Stimulated activated naive B cell treated with anti-CD40 and anti-IgM and Interleukin-4, amounts not matched to agents 10 μg/mL and 1 μg/mL and 100 μg/mL, for 72 hours (primary cell): ENCODE measurements around the gene PAQR6.
A peak's percentile ranks its signal among the peaks of the same experiment; 100 is the strongest.

Experiments
- ATAC-seq, 2 donors: fragments of 150-1000 bp; cut with Tn5 transposase; replicated peaks; 2 replicates each; pipeline ENCODE4 v1.10.0; 2021; ENCODE audit warnings: moderate library complexity in 1 of 2
- DNase-seq: peaks from one replicate; pipeline ENCODE4 v3.0.0; 2021
- H3K27ac Mint-ChIP-seq: one replicate; pipeline ENCODE4 v1.8.0; 2022; ENCODE audit warnings: mild to moderate bottlenecking, mixed read lengths
- H3K27me3 Mint-ChIP-seq, 2 donors: one replicate each; pipeline ENCODE4 v1.8.0; 2022; ENCODE audit warnings: mixed read lengths in 2 of 2
- H3K36me3 Mint-ChIP-seq, 2 donors: one replicate each; pipeline ENCODE4 v1.8.0; 2022; ENCODE audit warnings: mixed read lengths in 2 of 2, mild to moderate bottlenecking in 1 of 2
- H3K4me1 Mint-ChIP-seq, 2 donors: one replicate each; pipeline ENCODE4 v1.8.0; 2022; ENCODE audit warnings: mixed read lengths in 2 of 2, mild to moderate bottlenecking in 1 of 2
- H3K4me3 Mint-ChIP-seq, 2 donors: one replicate each; pipeline ENCODE4 v1.8.0; 2022; ENCODE audit warnings: mild to moderate bottlenecking in 2 of 2, mixed read lengths in 2 of 2, moderate library complexity in 1 of 2
- H3K9me3 Mint-ChIP-seq, 2 donors: one replicate each; pipeline ENCODE4 v1.8.0; 2022; ENCODE audit warnings: mixed read lengths in 2 of 2, mild to moderate bottlenecking in 1 of 2

PAQR6 gene

GRCh38 chr1:156247460-156248322 lies at the start of gene PAQR6:
Gene PAQR6, minus strand, starts transcription at chr1:156248056. Its CDS starts 1,325 bp downstream, at chr1:156246731.
- Mint-ChIP-seq H3K4me3 (peak within 1 kb of the TSS in 1 of 2 donors; percentile 10), H3K36me3 (peaks cover 16 to 41% of the 10 kb centered on the region in 2 donors), H3K9me3 (no peaks in the 10 kb centered on the region), H3K27me3 (peaks cover 11 to 22% of the 10 kb centered on the region in 2 donors), H3K4me1 (peaks cover 20 to 29% of the 10 kb centered on the region in 2 donors), H3K27ac (peak within 1 kb of the TSS; percentile 31)
- no peak for DNase-seq
- ATAC-seq = no peak

- Mint-ChIP-seq H3K27me3 (no peaks in the 10 kb centered on the region), H3K9me3 (no peaks in the 10 kb centered on the region), H3K27ac (peak within 1 kb of the TSS; percentile 85), H3K36me3 (peaks cover 18 to 34% of the 10 kb centered on the region in 2 donors), H3K4me3 (peak within 1 kb of the TSS; percentile 87 to 94), H3K4me1 (peaks cover 12 to 34% of the 10 kb centered on the region in 2 donors)
- DNase-seq (peak; percentile 22), ATAC-seq (peak; percentile 79 to 81)
Observed at GRCh38 chr1:156295391-156295947, 47.6 kb upstream of the PAQR6 start, which contains the start of gene GLMP. Gene GLMP, minus strand, starts transcription at chr1:156295679. Its CDS starts 34 bp downstream, at chr1:156295645.

- peaks cover 16 to 36% of the 10 kb centered on the region in 2 donors for H3K36me3 Mint-ChIP-seq
- peak overlapping the region in 1 of 2 donors; percentile 5 for H3K4me3 Mint-ChIP-seq
- peaks cover 12 to 34% of the 10 kb centered on the region in 2 donors for H3K4me1 Mint-ChIP-seq
- DNase-seq (no peak), ATAC-seq (no peak)
- no peak overlapping the region for H3K27ac Mint-ChIP-seq
- no peaks in the 10 kb centered on the region for H3K27me3 Mint-ChIP-seq
- no peaks in the 10 kb centered on the region for H3K9me3 Mint-ChIP-seq
Observed at GRCh38 chr1:156293895-156294294, 46.0 kb upstream of the PAQR6 start.

DNA sequence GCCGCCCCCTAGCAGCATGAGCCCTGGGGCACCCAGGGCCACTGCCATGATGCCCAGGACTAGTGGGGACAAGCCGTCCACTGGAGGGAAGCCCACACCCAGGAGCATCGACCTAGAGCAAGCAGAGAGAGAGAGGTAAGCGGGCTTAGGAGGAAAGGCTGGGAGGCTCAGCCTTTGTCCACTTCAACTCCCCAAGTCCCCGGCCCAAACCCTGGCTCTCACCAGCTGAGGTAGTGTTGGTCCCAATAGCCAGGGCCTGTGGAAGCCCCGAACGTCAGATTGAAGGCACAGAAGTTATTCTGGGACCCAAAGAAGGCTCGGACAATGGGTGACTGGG lies 45.2 kb upstream of the PAQR6 start:
- no peak overlapping the region for H3K4me3 Mint-ChIP-seq
- peaks cover 20 to 37% of the 10 kb centered on the region in 2 donors for H3K36me3 Mint-ChIP-seq
- DNase-seq (no peak), ATAC-seq (no peak)
- no peaks in the 10 kb centered on the region for H3K27me3 Mint-ChIP-seq
- no peaks in the 10 kb centered on the region for H3K9me3 Mint-ChIP-seq
- H3K4me1 Mint-ChIP-seq = peaks cover 12 to 34% of the 10 kb centered on the region in 2 donors
- peak overlapping the region; percentile 88 for H3K27ac Mint-ChIP-seq

DNA sequence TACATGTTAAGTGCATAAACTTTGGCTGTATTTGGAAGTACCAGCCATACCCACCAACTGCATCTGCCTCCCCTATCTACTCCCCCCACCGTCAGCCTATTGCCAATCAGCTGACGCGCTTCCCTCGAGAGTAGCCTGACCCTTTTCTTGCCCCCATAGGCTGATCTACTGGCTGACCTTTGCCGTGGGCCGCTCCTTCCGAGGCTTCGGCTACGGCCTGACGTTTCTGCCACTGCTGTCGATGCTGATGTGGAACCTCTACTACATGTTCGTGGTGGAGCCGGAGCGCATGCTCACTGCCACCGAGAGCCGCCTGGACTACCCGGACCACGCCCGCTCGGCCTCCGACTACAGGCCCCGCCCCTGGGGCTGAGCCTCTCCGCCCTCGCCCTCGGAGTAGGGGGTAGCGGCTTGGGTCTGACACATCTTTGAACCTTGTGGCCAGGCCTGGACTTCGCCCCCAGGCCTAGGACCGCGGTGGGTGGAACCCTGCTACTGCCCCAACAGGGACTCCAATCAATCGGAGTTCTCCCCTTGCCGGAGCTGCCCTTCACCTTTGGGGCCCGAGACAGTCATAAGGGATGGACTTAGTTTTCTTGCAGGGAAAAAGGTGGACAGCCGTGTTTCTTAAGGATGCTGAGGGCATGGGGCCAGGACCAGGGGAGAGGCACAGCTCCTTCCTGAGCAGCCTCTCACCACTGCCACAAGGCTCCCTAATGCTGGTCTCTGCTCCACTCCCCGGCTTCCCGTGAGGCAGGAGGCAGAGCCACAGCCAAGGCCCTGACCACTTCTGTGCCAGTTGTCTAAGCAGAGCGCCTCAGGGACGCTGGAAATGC lies 43.6 kb upstream of the PAQR6 start:
- ATAC-seq (peak; percentile 80 to 82), DNase-seq (peak; percentile 39)
- H3K27ac Mint-ChIP-seq = peak overlapping the region; percentile 59
- H3K9me3 Mint-ChIP-seq = no peaks in the 10 kb centered on the region
- peaks cover 12 to 34% of the 10 kb centered on the region in 2 donors for H3K4me1 Mint-ChIP-seq
- peaks cover 21 to 38% of the 10 kb centered on the region in 2 donors for H3K36me3 Mint-ChIP-seq
- peak overlapping the region; percentile 72 for H3K4me3 Mint-ChIP-seq
- H3K27me3 Mint-ChIP-seq = no peaks in the 10 kb centered on the region

DNA sequence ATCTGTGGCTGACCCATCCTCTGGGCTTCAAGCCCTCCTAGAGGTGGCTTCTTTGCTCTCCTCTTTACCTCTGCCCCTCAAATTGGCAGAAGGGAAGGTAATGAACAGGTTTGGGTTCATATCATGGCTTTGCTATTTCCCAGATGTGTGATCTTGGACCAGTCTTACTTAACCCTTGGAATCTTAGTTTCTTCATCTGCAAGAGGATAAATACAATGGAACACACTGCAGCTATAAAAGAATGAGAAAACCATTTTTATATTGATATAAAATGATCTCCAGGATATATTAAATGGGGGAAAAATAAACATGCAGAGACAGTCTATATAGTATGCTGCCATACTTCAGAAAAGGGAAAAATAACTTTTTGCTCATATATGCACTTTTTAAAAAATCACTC lies 42.0 kb upstream of the PAQR6 start:
- DNase-seq (no peak), ATAC-seq (no peak)
- Mint-ChIP-seq H3K4me1 (peaks cover 7 to 22% of the 10 kb centered on the region in 2 donors), H3K36me3 (peaks cover 31 to 49% of the 10 kb centered on the region in 2 donors), H3K4me3 (no peak overlapping the region), H3K9me3 (no peaks in the 10 kb centered on the region), H3K27ac (no peak overlapping the region), H3K27me3 (no peaks in the 10 kb centered on the region)

DNA sequence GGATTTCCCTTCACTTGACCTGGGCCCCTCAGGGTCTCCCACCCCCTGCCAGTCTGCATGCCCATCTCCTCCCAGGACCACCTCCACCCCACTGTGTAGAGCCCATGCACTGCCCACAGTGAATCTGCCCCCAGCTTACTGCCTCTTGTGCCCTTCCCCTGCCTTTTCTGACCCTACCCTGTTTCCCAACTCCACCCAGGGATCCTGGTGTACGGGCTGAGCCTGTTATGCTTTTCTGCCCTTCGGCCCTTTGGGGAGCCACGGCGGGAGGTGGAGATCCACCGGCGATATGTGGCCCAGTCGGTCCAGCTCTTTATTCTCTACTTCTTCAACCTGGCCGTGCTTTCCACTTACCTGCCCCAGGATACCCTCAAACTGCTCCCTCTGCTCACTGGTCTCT lies 38.2 kb upstream of the PAQR6 start:
- peaks cover 17 to 40% of the 10 kb centered on the region in 2 donors for H3K36me3 Mint-ChIP-seq
- no peaks in the 10 kb centered on the region for H3K9me3 Mint-ChIP-seq
- H3K4me1 Mint-ChIP-seq = peaks cover 19 to 26% of the 10 kb centered on the region in 2 donors
- DNase-seq (no peak), ATAC-seq (no peak)
- H3K27ac Mint-ChIP-seq = no peak overlapping the region
- no peaks in the 10 kb centered on the region for H3K27me3 Mint-ChIP-seq
- H3K4me3 Mint-ChIP-seq = no peak overlapping the region

DNA sequence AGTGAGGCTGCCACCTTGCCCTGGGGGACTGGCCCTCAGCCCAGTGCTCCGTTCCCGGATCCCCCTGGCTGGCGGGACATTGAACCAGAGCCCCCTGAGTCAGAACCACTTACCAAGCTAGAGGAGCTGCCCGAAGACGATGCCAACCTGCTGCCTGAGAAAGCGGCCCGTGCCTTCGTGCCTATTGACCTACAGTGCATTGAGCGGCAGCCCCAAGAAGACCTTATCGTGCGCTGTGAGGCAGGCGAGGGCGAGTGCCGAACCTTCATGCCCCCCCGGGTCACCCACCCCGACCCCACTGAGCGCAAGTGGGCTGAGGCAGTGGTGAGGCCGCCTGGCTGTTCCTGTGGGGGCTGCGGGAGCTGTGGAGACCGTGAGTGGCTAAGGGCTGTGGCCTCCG lies 37.6 kb upstream of the PAQR6 start:
- no peak overlapping the region for H3K4me3 Mint-ChIP-seq
- H3K27ac Mint-ChIP-seq = no peak overlapping the region
- no peaks in the 10 kb centered on the region for H3K9me3 Mint-ChIP-seq
- H3K4me1 Mint-ChIP-seq = peaks cover 20 to 31% of the 10 kb centered on the region in 2 donors
- DNase-seq (no peak), ATAC-seq (no peak)
- peaks cover 17 to 41% of the 10 kb centered on the region in 2 donors for H3K36me3 Mint-ChIP-seq
- no peaks in the 10 kb centered on the region for H3K27me3 Mint-ChIP-seq

- H3K4me3 Mint-ChIP-seq = no peak overlapping the region
- H3K27ac Mint-ChIP-seq = no peak overlapping the region
- ATAC-seq (no peak), DNase-seq (no peak)
- H3K4me1 Mint-ChIP-seq = peaks cover 25 to 38% of the 10 kb centered on the region in 2 donors
- no peaks in the 10 kb centered on the region for H3K27me3 Mint-ChIP-seq
- peaks cover 16 to 41% of the 10 kb centered on the region in 2 donors for H3K36me3 Mint-ChIP-seq
- no peaks in the 10 kb centered on the region for H3K9me3 Mint-ChIP-seq
Observed at GRCh38 chr1:156284757-156285156, 36.9 kb upstream of the PAQR6 start.

DNA sequence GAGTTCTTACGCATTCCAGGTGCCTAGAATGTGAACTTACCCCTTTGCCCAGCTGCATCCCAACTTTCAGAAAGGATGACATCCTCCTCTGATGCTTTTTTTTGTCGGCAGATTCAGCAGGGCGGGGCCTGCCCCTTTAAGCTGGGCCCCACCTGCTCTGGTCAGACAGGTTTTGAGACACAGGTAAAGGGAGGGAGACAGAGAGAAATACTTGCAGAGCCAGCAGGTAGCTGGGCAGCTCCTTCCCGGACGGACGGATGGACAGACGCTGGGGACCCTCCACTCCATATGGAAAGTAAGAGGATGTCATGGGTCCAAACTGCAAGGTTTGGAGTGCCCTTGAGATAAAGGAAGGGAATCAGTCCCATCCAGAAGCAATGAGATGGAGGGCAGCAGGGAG lies 36.3 kb upstream of the PAQR6 start, which contains the start of gene TMEM79:
TMEM79 (plus strand) TSS at position 214 of the 400 bp plus-strand sequence. CDS start 902 bp downstream, outside the sequence.
- ATAC-seq (no peak), DNase-seq (no peak)
- H3K4me3 Mint-ChIP-seq = peak within 1 kb of the TSS; percentile 88 to 90
- peaks cover 25 to 40% of the 10 kb centered on the region in 2 donors for H3K4me1 Mint-ChIP-seq
- H3K27me3 Mint-ChIP-seq = no peaks in the 10 kb centered on the region
- peaks cover 16 to 41% of the 10 kb centered on the region in 2 donors for H3K36me3 Mint-ChIP-seq
- no peaks in the 10 kb centered on the region for H3K9me3 Mint-ChIP-seq
- peak within 1 kb of the TSS; percentile 97 for H3K27ac Mint-ChIP-seq

GRCh38 chr1:156283521-156283920 lies 35.7 kb upstream of the PAQR6 start:
- no peaks in the 10 kb centered on the region for H3K27me3 Mint-ChIP-seq
- ATAC-seq = no peak
- H3K9me3 Mint-ChIP-seq = no peaks in the 10 kb centered on the region
- no peak for DNase-seq
- H3K4me3 Mint-ChIP-seq = peak overlapping the region; percentile 88 to 90
- H3K4me1 Mint-ChIP-seq = peaks cover 25 to 40% of the 10 kb centered on the region in 2 donors
- peaks cover 16 to 40% of the 10 kb centered on the region in 2 donors for H3K36me3 Mint-ChIP-seq
- H3K27ac Mint-ChIP-seq = peak overlapping the region; percentile 97

- peaks cover 23 to 47% of the 10 kb centered on the region in 2 donors for H3K36me3 Mint-ChIP-seq
- no peaks in the 10 kb centered on the region for H3K27me3 Mint-ChIP-seq
- H3K27ac Mint-ChIP-seq = peak within 1 kb of the TSS; percentile 97
- H3K9me3 Mint-ChIP-seq = no peaks in the 10 kb centered on the region
- H3K4me1 Mint-ChIP-seq = peaks cover 25 to 40% of the 10 kb centered on the region in 2 donors
- peak; percentile 97 for DNase-seq
- ATAC-seq = peak; percentile 90 to 94
- peak within 1 kb of the TSS; percentile 88 to 90 for H3K4me3 Mint-ChIP-seq
Observed at GRCh38 chr1:156282479-156283222, 34.8 kb upstream of the PAQR6 start, which contains the start of gene SMG5. Gene SMG5, minus strand, starts transcription at chr1:156282825. Its CDS starts 145 bp downstream, at chr1:156282680.
